C4-2B (cell line): ENCODE results near the gene TSPEAR.
A peak's percentile ranks its signal among the peaks of the same experiment; 100 is the strongest.

ENCODE experiments used
- H3K27ac ChIP-seq: fragments of 450-650 bp; 2 replicates; pipeline ENCODE4 v1.5.1; 2017
- ZFX ChIP-seq: fragments of 450-650 bp; IDR thresholded peaks from 2 replicates; pipeline ENCODE4 v1.6.1; 2017
- TF ChIP-seq, protein P1 (sequence below): fragments of 450-650 bp; conservative IDR thresholded peaks from 2 replicates; pipeline ENCODE4 v1.5.1; 2017; ENCODE audit warnings: mild to moderate bottlenecking

Gene TSPEAR

DNA sequence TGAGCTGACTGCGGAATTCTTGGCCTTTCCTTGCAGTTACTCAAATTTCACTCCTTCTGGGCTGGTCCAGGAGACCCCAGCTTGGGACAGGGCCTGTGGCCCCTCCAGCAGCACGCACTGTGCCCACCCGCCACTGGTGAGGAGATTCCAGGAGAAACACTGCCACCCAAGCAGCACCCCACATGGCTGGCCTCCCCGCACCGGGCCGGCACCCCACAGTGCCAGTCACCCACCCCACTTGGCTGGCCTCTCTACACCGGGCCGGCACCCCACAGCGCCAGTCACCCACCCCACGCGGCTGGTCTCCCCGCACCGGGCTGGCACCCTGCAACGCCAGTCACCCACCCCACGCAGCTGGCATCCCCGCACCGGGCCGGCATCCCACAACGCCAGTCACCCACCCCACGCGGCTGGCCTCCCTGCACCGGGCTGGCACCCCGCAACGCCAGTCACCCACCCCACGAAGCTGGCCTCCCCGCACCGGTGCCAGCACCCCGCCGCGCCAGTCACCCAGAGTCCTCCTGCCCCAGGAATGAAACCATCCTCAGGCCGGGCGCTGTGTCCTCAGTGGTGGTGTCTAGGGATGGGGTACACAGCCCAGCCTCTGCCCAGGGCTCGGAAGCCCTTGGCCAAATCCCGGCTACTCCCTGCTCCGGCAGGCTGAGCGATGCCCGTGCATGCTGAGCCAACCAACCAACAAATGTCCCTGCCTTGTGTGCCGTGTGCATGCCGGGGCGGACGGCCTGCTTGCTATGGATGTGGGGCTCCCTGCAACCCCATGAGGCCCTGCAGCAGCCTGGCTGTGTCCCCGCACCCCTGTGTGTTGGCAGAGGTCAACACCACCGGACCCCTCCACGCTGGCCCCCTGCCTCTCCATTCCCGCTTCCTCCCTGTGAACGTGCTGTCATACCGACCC is 38.6 kb upstream of the TSPEAR start:
- no peak overlapping the region for H3K27ac ChIP-seq
- TF ChIP-seq, protein P1, sequence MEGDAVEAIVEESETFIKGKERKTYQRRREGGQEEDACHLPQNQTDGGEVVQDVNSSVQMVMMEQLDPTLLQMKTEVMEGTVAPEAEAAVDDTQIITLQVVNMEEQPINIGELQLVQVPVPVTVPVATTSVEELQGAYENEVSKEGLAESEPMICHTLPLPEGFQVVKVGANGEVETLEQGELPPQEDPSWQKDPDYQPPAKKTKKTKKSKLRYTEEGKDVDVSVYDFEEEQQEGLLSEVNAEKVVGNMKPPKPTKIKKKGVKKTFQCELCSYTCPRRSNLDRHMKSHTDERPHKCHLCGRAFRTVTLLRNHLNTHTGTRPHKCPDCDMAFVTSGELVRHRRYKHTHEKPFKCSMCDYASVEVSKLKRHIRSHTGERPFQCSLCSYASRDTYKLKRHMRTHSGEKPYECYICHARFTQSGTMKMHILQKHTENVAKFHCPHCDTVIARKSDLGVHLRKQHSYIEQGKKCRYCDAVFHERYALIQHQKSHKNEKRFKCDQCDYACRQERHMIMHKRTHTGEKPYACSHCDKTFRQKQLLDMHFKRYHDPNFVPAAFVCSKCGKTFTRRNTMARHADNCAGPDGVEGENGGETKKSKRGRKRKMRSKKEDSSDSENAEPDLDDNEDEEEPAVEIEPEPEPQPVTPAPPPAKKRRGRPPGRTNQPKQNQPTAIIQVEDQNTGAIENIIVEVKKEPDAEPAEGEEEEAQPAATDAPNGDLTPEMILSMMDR: no peak
- no peak for TF ChIP-seq ZFX

DNA sequence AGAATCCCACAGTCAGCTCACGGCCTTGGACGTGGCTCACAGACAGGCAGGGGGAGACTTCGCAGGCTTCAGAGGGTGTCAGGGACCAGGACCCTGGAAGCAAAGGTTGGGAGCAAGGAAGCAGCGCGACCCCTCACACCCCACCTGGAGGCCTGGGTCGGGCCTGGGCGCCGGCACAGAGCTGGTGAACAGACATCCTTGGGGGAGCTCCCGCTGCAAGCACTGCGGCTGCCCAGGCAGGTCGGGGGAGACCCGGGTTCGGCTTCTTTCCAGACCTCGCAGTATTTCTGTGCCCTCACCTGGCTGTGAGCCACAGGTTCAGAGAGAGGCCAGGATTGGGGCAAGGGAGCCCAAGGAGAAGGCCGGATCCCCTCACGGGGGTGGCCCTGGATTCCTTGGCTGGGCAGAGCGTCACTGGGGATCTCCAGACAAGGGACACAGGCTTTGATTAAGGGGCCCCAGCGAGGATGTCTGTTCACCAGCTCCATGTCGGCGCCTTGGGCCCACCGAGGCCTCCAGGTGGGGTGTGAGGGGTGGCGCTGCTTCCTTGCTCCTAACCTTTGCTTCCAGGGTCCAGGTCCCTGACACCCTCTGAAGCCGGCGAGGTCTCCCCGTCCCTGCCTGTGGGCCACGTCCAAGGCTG is 37.9 kb upstream of the TSPEAR start:
- no peak overlapping the region for H3K27ac ChIP-seq
- TF ChIP-seq ZFX: no peak
- TF ChIP-seq, protein P1: no peak

DNA sequence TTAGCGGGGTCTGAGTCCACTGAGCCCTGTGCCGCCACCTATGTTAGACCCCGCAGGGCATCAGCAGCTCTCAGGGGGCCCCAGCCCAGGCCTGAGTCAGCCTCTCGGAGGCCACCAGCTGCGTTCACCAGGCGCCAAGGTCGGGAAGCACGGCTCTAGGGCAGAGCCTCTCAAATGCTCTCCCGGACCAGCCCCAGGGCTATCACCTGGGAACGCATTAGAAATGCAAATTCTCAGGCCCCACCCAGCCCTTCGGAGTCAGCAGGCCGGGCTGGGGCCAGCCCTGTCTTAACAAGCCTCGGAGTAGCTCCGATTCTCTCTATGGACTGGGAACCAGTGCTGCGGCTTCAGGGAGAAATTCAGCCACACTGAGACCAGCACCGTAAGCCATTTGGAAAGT is 37.2 kb upstream of the TSPEAR start:
- TF ChIP-seq, protein P1: no peak
- TF ChIP-seq ZFX: no peak
- no peak overlapping the region for H3K27ac ChIP-seq

DNA sequence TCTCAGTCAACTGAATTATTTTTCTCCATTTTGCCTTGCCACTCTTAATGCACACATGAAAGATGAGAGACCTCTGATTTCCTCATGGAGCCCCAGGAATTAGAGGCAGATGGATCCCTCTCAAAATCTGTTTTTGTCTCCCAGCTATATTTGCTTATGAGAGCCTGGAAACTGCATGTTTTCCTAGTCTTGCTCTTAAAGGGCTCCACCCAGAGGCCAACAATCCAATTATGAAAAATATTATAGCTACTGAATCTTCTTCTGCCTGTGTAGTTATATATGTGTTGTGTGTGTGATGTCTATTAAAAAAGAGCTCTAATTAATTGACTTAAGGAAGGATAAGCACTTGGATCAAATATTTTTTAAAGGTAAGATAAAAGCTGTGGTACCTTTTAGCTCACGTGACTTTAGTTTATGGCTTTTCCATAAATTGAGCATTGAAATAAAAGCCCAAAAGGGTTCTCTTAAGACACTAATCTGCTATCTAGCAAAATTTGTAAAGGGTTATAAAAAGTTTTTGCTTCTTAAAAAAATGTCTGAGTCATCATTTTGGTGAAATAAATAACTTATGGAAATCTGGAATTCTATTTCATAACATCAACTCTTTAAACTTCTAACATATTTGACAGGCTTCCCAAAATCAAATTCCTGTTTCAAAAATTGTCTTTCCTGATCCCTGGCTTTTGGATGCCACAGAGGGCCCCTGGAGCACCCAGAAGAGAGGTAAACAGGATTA is 31.2 kb upstream of the TSPEAR start:
- no peak overlapping the region for H3K27ac ChIP-seq
- TF ChIP-seq, protein P1: peak; percentile 72
- no peak for TF ChIP-seq ZFX

DNA sequence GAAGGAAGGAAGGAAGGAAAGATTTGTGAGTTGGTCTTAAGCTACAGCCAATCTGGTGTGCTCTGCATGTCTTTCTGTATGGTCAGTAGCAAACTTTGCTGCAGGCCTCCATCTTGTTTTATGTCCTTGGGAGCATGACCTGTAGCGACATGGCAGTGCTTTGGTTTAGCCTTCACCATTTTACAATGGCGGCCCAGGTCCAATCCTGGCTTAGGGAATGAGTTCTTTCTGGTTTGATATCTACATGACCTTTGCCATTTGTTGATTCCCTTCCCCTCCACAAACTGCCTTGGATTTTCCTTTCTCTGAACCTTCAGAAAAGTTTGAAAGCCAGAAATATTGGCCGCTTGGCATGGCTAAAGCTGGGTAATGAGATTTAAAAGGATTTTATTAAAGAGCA is 30.5 kb upstream of the TSPEAR start:
- TF ChIP-seq, protein P1: no peak
- TF ChIP-seq ZFX: no peak
- H3K27ac ChIP-seq: no peak overlapping the region

DNA sequence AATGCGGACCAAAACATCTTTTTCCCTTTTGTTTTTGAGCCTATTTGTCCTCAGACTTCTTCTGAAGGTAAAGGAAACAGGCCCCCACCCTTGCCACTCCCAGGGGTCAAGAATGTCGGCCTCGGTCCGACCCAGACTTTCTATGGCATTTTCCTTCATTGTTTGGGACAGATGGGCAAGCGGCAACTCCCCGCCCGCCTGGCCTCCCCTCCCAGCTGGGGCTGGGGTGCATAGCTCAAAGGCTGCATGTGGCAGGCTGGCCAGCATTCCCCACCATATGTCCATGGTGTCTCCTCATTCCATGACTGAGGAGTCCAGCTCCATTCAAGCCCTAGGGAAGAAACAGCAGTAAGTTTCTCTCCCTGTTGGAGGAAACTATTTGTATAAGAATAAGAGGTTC is 29.4 kb upstream of the TSPEAR start:
- TF ChIP-seq, protein P1: no peak
- no peak for TF ChIP-seq ZFX
- no peak overlapping the region for H3K27ac ChIP-seq
